ENCODE data around the gene GSTM3.

GRCh38 chr1:109765896-109766615, 25.2 kb upstream of the GSTM3 start:
- TF ChIP-seq CTCF (IDR thresholded peaks at IDR 0.05) (no peak), POLR2A (IDR thresholded peaks at IDR 0.05) (no peak)
